ENCODE measurements around the gene OPN3. TPM values are rescaled to one million over a fixed set of nuclear protein-coding genes. Genes with fewer than 3 reads are reported as not detected.

Gene OPN3
- total and polyA plus RNA-seq, 4 donors = 10.2 to 18.5 (median 15.1) TPM

GRCh38 chr1:241557551-241558193 lies 82.5 kb downstream of the OPN3 start:
- no peak overlapping the region for H3K9ac ChIP-seq (ENCODE audit: insufficient read depth in 1 of 2, low read length in 2 of 2)
- TF ChIP-seq CTCF (IDR thresholded peaks at IDR 0.05; ENCODE audit: control extremely low read depth, extremely low read depth) = no peak
- H3K27ac ChIP-seq (ENCODE audit: low read depth in 1 of 2, low read length in 1 of 2) = no peak overlapping the region
- no peaks in the 10 kb centered on the region for H3K4me1 ChIP-seq (ENCODE audit: control insufficient read depth in 5 of 5, insufficient read depth in 5 of 5, low read length in 5 of 5)
- no peaks in the 10 kb centered on the region for H3K9me3 ChIP-seq (ENCODE audit: control insufficient read depth in 4 of 4, insufficient read depth in 3 of 4, low read length in 3 of 4)
- no peak overlapping the region for H3K4me3 ChIP-seq
- ATAC-seq (ENCODE audit: insufficient read depth, low FRiP score) (no peak), DNase-seq (no peak)
- 76 to 89% methylated on average over 5 of the region's 5 CpGs for WGBS, 2 donors
- peaks cover 0 to 2% (median 0%) of the 10 kb centered on the region in 4 donors for H3K36me3 ChIP-seq (ENCODE audit: control insufficient read depth in 4 of 4, insufficient read depth in 4 of 4, low read length in 4 of 4)
- no peaks in the 10 kb centered on the region for H3K27me3 ChIP-seq (ENCODE audit: control insufficient read depth in 3 of 3, insufficient read depth in 3 of 3, low read length in 2 of 3)

GRCh38 chr1:241557031-241557430 lies 83.1 kb downstream of the OPN3 start:
- no peak for ATAC-seq (ENCODE audit: insufficient read depth, low FRiP score)
- no peaks in the 10 kb centered on the region for H3K4me1 ChIP-seq (ENCODE audit: control insufficient read depth in 5 of 5, insufficient read depth in 5 of 5, low read length in 5 of 5)
- H3K36me3 ChIP-seq (ENCODE audit: control insufficient read depth in 4 of 4, insufficient read depth in 4 of 4, low read length in 4 of 4) = peaks cover 0 to under 1% (median 0%) of the 10 kb centered on the region in 4 donors
- H3K27ac ChIP-seq (ENCODE audit: low read depth in 1 of 2, low read length in 1 of 2) = no peak overlapping the region
- 82 to 83% methylated on average over 5 of the region's 5 CpGs for WGBS, 2 donors
- H3K4me3 ChIP-seq = no peak overlapping the region
- DNase-seq = no peak
- TF ChIP-seq CTCF (IDR thresholded peaks at IDR 0.05; ENCODE audit: control extremely low read depth, extremely low read depth) = no peak
- H3K9me3 ChIP-seq (ENCODE audit: control insufficient read depth in 4 of 4, insufficient read depth in 3 of 4, low read length in 3 of 4) = no peaks in the 10 kb centered on the region
- H3K27me3 ChIP-seq (ENCODE audit: control insufficient read depth in 3 of 3, insufficient read depth in 3 of 3, low read length in 2 of 3) = no peaks in the 10 kb centered on the region
- H3K9ac ChIP-seq (ENCODE audit: insufficient read depth in 1 of 2, low read length in 2 of 2) = no peak overlapping the region

GRCh38 chr1:241555526-241555925 lies 84.6 kb downstream of the OPN3 start:
- H3K27me3 ChIP-seq (ENCODE audit: control insufficient read depth in 3 of 3, insufficient read depth in 3 of 3, low read length in 2 of 3) = no peaks in the 10 kb centered on the region
- no peak overlapping the region for H3K9ac ChIP-seq (ENCODE audit: insufficient read depth in 1 of 2, low read length in 2 of 2)
- no peaks in the 10 kb centered on the region for H3K9me3 ChIP-seq (ENCODE audit: control insufficient read depth in 4 of 4, insufficient read depth in 3 of 4, low read length in 3 of 4)
- no peak for ATAC-seq (ENCODE audit: insufficient read depth, low FRiP score)
- no peak overlapping the region for H3K4me3 ChIP-seq
- H3K27ac ChIP-seq (ENCODE audit: low read depth in 1 of 2, low read length in 1 of 2) = no peak overlapping the region
- no peaks in the 10 kb centered on the region for H3K36me3 ChIP-seq (ENCODE audit: control insufficient read depth in 4 of 4, insufficient read depth in 4 of 4, low read length in 4 of 4)
- 95 to 96% methylated on average over 3 of the region's 3 CpGs for WGBS, 2 donors
- H3K4me1 ChIP-seq (ENCODE audit: control insufficient read depth in 5 of 5, insufficient read depth in 5 of 5, low read length in 5 of 5) = no peaks in the 10 kb centered on the region
- no peak for TF ChIP-seq CTCF (IDR thresholded peaks at IDR 0.05; ENCODE audit: control extremely low read depth, extremely low read depth)
- no peak for DNase-seq

All from lung (tissue), 12 donors.